Motor neuron (in vitro differentiated cells): Measurements from ENCODE around the gene TPT1. TPM values are rescaled to one million over a fixed set of nuclear protein-coding genes. Genes with fewer than 3 reads are reported as not detected.
"Not testable (repeated sequence)": the region's sequence is repeated elsewhere in the genome, so short reads cannot be mapped to it uniquely, and the experiment has no call there.

Experiments
- ATAC-seq, 8 experiments: fragments of 200-7000 bp; cut with Tn5 transposase; replicated peaks in 6 of 8; 2 replicates each; pipeline ENCODE4 v1.8.0; 2021; ENCODE audit warnings: mild to moderate bottlenecking in 8 of 8, moderate library complexity in 8 of 8
- H3K27ac ChIP-seq, 2 donors: fragments of 250-450 bp; sonication (Bioruptor Pico); 2 replicates each; pipeline ENCODE4 v1.9.0; 2021; ENCODE audit warnings: antibody characterized with exemption in 2 of 2, mild to moderate bottlenecking in 2 of 2, moderate library complexity in 1 of 2
- H3K4me1 ChIP-seq, 2 donors: fragments of 250-450 bp; sonication (Bioruptor Pico); replicated peaks in 1 of 2; 2 replicates each; pipeline ENCODE4 v1.6.1; 2021; ENCODE audit warnings: antibody characterized with exemption in 2 of 2, mild to moderate bottlenecking in 2 of 2, moderate library complexity in 1 of 2
- H3K4me3 ChIP-seq, 5 donors: fragments of 250-450 bp; sonication (Bioruptor Pico); 2 replicates each; pipeline ENCODE4 v1.9.0; 2021; ENCODE audit warnings: antibody characterized with exemption in 5 of 5, mild to moderate bottlenecking in 5 of 5, moderate library complexity in 4 of 5
- WGBS, 10 experiments: fragments of 450-650 bp; shearing (Covaris generic); methylation state at CpG; one replicate each; pipeline ENCODE4 v1.0.0; 2022; 5-methylcytosine and 5-hydroxymethylcytosine counted together
- in situ Hi-C, 9 experiments: fragments of 400-800 bp; cut with MboI; loops; one replicate each; pipeline ENCODE4 v1.15.0; 2021; ENCODE audit warnings: low sequenced_read_pairs in 9 of 9, low pct_unique_long_range_greater_than_20kb in 2 of 9; ENCODE audit not compliant: unreplicated experiment in 9 of 9
- total RNA-seq, 8 experiments: library from RNA; unstranded; fragments of 300-600 nt; gene quantifications; 2 replicates each; pipeline versions ENCODE4 v1.2.3 to v1.2.4, GENCODE V29; 2022

Gene TPT1
- total RNA-seq, result 1,000 to 10,000 TPM; 2,187 to 4,186 (median 2,817) TPM

DNA sequence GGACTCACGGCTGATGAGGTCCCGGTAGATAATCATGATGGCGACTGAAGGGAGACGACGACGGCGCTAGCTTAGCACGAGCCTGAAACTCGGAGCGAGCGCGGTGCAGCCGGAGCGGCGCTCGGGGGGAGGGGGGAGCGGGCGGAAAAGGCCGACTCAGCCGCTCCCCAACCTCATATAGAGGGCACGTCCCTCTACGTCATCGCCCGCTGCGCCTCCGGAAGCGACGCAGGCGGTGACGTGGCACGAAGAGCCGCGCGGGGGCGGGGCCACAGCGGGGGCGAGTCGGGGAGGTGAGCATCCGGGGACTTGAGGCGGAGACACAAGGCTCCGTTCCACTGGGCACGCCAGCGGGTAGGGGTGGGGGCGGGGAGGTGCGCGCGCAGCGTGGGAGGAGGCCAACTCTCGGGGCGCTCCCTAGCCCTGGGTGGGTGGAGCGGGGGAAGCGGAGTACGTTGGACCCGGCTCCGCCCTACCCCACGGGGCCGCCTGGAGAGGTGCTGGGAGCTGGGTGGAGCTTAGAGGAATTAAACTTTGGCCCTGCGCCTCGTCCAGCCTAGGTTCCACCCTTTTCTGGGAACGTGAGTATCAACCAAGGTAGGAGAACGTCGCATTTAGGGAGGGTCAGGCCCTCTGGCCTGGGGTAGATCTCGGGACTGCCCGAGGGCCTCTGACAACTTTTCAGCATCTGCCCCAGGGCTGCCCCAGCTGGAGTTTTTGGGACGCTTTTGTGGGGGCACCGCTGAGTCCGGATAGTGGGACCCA is at the start of gene TPT1:
Gene TPT1 (minus strand): TSS at position 150 of the 765 bp plus-strand sequence. CDS start 114 bp downstream, at position 36.
- Histone ChIP-seq H3K27ac (peak within 1 kb of the TSS; percentile 96 to 98), H3K4me3 (peak within 1 kb of the TSS; percentile 80 to 92 (median 85)), H3K4me1 (peaks cover 11 to 21% of the 10 kb centered on the region in 2 donors)
- peak; percentile 67 to 90 (median 88) for ATAC-seq
- in situ Hi-C loops, result no loop called here
- WGBS, 10 experiments, result 0 to 13% (median 0%) methylated on average over 1 to 6 of the region's 67 CpGs; no CpG with 5 or more reads in 6 of the 10 experiments

DNA sequence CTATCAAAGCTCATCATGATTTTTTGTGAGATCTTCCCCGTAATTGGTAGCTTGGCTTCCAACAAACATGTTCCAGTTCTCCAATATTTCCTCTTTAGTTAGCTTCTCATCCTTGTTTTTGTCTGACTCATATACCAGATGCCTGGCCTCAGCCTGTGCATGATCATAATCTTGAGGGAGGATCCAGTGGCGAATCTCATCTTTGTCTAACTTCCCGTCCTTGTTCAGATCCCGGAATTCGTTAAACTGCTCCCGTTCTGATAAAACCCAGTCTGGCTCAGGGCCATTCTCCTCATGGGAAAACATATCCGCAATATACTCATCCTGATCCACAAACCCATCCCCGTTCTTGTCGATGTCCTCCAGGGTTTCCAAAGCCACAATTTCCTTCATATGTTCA is 49.4 kb upstream of the TPT1 start:
- ATAC-seq, H3K4me3 ChIP-seq, H3K27ac ChIP-seq, in situ Hi-C loops, H3K4me1 ChIP-seq: not testable (repeated sequence)
- WGBS, 10 experiments, result 93 to 100% (median 100%) methylated on average over 1 to 4 of the region's 9 CpGs; no CpG with 5 or more reads in 7 of the 10 experiments

DNA sequence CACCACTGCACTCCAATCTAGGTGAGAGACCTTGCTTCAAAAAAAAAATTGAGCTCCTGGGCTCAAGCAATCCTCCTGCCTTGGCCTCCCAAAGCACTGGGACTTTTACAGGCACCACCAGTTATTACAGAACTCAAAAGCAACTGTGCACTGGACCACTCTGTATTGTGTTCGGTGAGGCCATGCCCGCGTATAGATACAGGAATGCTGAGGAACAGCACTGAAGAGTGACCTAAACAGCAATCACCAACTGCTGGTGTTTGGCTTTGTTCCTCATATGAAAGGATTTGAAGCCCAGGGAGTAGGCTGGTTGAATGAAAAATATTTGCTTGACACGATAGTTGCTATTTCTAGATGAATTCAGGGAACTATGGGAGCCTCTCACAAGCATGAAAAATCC is 47.7 kb upstream of the TPT1 start:
- Histone ChIP-seq H3K4me3 (no peak overlapping the region), H3K4me1 (no peaks in the 10 kb centered on the region), H3K27ac (no peak overlapping the region)
- 70 to 100% (median 97%) methylated on average over 1 to 4 of the region's 4 CpGs; no CpG with 5 or more reads in 2 of the 10 experiments for WGBS, 10 experiments
- peak in 3 of 8 experiments; percentile 75 to 95 (median 83) for ATAC-seq
- in situ Hi-C loops, result no loop called here

DNA sequence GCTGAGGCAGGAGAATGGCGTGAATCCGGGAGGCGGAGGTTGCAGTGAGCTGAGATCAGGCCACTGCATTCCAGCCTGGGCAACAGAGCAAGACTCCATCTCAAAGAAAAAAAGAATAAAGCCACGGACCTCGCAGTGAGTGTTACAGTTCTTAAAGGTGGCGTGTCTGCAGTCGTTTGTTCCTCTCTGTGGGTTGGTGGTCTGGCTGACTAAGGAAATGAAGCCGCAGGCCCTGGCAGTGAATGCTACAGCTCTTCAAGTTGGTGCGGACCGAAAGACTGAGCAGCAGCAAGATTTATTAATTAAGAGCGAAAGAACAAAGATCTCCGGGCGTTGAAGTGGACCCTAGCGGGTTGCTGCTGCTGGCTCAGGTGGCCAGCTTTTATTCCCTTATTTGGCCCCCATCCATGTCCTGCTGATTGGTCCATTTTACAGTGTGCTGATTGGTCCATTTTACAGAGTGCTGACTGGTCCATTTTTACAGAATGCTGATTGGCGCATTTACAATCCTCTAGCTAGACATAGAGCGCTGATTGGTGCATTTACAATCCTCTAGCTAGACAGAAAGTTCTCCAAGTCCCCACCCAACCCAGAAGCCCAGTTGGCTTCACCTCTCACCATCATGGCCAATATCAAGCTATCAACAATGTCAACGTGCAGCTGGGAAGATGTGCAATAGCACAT is 46.1 kb upstream of the TPT1 start:
- in situ Hi-C loops, H3K4me3 ChIP-seq, ATAC-seq, H3K27ac ChIP-seq, H3K4me1 ChIP-seq: not testable (repeated sequence)
- WGBS, 10 experiments, result 87 to 100% (median 100%) methylated on average over 1 to 11 of the region's 17 CpGs; no CpG with 5 or more reads in 1 of the 10 experiments

DNA sequence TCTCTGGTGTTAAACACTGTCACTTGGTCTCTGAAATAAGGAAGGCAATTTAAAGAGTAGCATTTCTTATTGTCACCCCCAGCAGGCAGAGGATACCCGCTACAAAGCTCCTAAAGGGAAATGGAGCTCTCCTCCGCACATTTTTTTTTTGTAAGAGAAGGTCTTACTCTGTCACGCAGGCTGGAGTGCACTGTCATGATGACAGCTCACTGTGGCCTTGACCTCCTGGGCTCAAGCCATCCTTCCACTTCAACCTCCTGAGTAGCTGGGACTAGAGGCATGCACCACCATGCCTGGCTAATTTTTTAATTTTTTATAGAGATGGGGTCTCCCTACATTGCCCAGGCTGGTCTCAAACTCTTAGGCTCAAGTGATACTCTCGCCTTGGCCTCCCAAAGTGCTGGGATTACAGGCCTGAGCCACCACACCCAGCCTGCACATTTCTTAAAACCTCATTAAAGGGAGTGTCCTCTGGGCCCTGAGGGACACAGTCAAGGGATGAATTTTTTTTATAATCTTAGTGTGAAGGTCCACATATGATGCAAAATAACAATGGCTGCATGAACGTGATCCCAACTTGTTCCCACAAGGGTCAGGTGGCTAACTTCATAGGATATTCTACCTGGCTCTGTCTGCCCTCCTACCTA is 45.0 kb upstream of the TPT1 start:
- 70 to 100% (median 92%) methylated on average over 1 to 5 of the region's 5 CpGs; no CpG with 5 or more reads in 2 of the 10 experiments for WGBS, 10 experiments
- ATAC-seq, result peak in 2 of 8 experiments; percentile 76 to 84
- in situ Hi-C loops, result no loop called here
- H3K4me1 ChIP-seq, result no peaks in the 10 kb centered on the region
- H3K4me3 ChIP-seq, result no peak overlapping the region
- H3K27ac ChIP-seq, result no peak overlapping the region

DNA sequence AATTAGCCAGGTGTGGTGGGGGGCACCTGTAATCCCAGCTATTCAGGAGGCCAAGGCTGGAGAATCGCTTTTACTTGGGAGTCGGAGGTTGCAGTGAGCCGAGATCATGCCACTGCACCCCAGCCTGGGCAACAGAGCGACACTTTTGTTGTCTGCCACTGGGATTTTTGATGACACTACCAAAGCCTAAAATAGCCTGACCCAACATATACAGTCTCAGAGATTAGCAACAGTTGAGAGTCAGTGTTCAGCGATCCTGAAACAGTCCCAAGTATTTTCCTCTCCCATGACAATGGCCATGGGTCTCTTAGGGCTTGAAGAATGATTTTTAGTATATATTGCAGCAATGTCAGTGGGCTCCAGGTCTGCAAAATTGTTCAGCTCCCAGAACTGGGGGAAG is 44.3 kb upstream of the TPT1 start:
- no peak overlapping the region for H3K4me3 ChIP-seq
- no peaks in the 10 kb centered on the region for H3K4me1 ChIP-seq
- ATAC-seq, result no peak
- 90 to 100% (median 100%) methylated on average over 1 to 3 of the region's 5 CpGs; no CpG with 5 or more reads in 6 of the 10 experiments for WGBS, 10 experiments
- H3K27ac ChIP-seq, result no peak overlapping the region
- in situ Hi-C loops, result no loop called here

DNA sequence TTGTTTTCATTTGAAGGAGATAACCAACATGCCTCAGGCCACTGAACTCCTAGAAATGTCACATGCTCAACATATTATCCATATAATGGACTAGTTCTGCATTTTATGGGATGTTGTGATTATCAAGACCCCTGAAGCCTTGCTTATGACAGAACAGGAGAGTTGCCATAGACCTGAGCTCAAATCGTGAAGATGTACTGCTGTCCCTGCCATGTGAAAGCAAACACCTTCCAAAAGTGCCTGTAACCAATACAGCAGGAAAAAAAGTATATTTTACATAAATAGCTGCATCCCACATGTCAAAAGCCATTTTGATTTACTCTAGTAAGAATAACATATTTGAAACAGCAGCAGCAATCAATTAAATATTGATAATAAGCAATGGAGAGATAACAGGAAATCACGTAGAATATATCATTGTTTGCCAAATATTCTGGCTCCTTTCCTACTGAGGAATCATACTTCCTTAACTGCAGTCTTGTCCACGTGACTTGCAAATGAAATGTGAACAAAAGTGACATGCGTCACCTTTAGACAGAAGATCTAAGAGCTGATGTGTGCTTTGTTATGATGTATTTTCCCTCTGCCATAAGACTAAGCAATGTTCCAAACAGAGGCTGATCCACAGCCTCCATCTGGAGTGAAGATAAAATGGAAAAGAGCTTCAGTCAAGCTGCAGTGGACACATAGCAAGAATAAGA is 43.6 kb upstream of the TPT1 start:
- Histone ChIP-seq H3K4me1 (no peaks in the 10 kb centered on the region), H3K27ac (no peak overlapping the region), H3K4me3 (no peak overlapping the region)
- WGBS, 10 experiments, result 63 to 100% (median 89%) methylated on average over 2 to 4 of the region's 4 CpGs; no CpG with 5 or more reads in 2 of the 10 experiments
- in situ Hi-C loops, result no loop called here
- no peak for ATAC-seq

DNA sequence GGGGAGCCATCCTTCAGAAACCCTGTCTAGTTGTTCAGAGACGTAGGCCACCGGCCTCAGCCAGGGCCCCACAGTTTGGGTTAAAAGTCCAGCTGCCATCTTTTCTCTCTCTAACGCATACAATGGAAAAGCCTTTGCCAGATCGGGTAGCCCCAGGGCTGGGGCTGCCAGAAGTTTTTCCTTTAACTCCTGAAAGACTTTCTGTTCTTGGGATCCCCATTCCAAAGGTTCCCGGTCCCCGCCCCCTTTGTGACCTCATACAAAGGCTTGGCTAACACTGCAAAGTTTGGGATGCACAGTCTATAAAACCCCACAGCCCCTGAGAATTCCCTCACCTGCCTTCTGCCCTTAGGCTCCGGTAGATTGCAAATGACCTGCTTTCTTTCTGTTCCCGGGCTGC is 41.8 kb upstream of the TPT1 start:
- in situ Hi-C loops, H3K4me1 ChIP-seq, ATAC-seq, H3K27ac ChIP-seq, H3K4me3 ChIP-seq: not testable (repeated sequence)
- no CpG with 5 or more reads among the region's 8 CpGs for WGBS, 10 experiments

DNA sequence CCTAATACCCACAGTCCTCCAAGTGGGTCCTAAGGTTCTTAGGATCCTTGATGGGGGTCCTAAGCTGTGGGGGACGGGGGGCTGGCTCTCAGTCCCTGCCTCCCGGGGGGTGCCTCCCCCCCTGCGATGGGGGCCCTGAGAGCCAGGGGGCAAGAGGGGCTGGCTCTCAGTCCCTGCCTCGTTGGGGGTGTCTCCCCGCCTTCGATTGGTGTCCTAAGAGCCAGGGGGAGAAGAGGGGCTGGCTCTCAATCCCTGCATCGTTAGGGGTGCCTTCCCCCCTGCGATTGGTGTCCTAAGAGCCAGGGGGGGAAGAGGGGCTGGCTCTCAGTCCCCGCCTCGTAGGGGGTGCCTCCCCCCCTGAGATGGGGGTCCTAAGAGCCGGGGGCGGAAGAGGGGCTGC is 40.2 kb upstream of the TPT1 start:
- no peak for ATAC-seq
- no peak overlapping the region for H3K4me3 ChIP-seq
- no peak overlapping the region for H3K27ac ChIP-seq
- no peaks in the 10 kb centered on the region for H3K4me1 ChIP-seq
- no CpG with 5 or more reads among the region's 12 CpGs for WGBS, 10 experiments
- in situ Hi-C loops, result no loop called here

DNA sequence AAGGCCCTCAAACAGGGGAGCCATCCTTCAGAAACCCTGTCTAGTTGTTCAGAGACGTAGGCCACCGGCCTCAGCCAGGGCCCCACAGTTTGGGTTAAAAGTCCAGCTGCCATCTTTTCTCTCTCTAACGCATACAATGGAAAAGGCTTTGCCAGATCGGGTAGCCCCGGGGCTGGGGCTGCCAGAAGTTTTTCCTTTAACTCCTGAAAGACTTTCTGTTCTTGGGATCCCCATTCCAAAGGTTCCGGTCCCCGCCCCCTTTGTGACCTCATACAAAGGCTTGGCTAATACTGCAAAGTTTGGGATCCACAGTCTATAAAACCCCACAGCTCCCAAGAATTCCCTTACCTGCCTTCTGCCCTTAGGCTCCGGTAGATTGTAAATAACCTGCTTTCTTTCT is 39.7 kb upstream of the TPT1 start:
- H3K4me1 ChIP-seq, ATAC-seq, H3K27ac ChIP-seq, H3K4me3 ChIP-seq, in situ Hi-C loops: not testable (repeated sequence)
- no CpG with 5 or more reads among the region's 8 CpGs for WGBS, 10 experiments

DNA sequence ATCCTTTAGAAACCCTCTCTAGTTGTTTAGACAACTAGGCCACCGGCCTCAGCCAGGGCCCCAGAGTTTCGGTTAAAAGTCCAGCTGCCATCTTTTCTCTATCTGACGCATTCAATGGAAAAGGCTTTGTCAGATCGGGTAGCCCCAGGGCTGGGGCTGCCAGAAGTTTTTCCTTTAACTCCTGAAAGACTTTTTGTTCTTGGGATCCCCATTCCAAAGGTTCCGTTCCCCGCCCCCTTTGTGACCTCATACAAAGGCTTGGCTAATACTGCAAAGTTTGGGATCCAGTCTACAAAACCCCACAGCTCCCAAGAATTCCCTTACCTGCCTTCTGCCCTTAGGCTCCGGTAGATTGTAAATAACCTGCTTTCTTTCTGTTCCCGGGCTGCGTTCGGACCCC is 38.5 kb upstream of the TPT1 start:
- ATAC-seq, H3K4me3 ChIP-seq, H3K4me1 ChIP-seq, in situ Hi-C loops, H3K27ac ChIP-seq: not testable (repeated sequence)
- no CpG with 5 or more reads among the region's 10 CpGs for WGBS, 10 experiments

DNA sequence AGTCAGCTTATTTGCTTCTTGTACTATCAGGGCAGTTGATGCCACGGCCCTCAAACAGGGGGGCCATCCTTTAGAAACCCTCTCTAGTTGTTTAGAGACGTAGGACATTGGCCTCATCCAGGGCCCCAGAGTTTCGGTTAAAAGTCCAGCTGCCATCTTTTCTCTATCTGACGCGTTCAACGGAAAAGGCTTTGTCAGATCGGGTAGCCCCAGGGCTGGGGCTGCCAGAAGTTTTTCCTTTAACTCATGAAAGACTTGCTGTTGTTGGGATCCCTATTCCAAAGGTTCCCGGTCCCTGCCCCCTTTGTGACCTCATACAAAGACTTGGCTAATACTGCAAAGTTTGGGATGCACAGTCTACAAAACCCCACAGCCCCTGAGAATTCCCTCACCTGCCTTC is 37.8 kb upstream of the TPT1 start:
- not testable (repeated sequence) for H3K27ac ChIP-seq, ATAC-seq

DNA sequence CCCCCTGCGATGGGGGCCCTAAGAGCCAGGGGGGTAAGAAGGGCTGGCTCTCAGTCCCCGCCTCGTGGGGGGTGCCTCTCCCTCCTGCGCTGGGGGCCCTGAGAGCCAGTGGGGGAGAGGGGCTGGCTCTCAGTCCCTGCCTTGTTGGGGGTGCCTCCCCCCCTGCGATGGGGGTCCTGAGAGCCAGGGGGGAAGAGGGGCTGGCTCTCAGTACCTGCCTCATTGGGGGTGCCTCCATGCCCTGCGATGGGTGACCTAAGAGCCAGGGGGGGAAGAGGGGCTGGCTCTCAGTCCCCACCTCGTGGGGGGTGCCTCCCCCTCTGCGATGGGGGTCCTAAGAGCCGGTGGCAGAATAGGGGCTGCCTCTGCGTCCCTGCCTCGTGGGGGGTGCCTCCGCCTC is 36.3 kb upstream of the TPT1 start:
- in situ Hi-C loops, H3K4me1 ChIP-seq, H3K27ac ChIP-seq, H3K4me3 ChIP-seq, ATAC-seq: not testable (repeated sequence)
- WGBS, 10 experiments, result 100% methylated on average over 2 of the region's 12 CpGs; no CpG with 5 or more reads in 9 of the 10 experiments

More for the DNA sequence above, 37.8 kb upstream of the TPT1 start:
- H3K4me3 ChIP-seq, in situ Hi-C loops, H3K4me1 ChIP-seq: not testable (repeated sequence)
- no CpG with 5 or more reads among the region's 8 CpGs for WGBS, 10 experiments
